Measurements from ENCODE around the gene CRYGN. TPM values are rescaled to one million over a fixed set of nuclear protein-coding genes. Genes with fewer than 3 reads are reported as not detected.

The CRYGN gene
- total and polyA plus RNA-seq, 2 of the 13 experiments (the other 11 are each of a cell fraction or from before 2014, with no cell fraction given) = 0.11 TPM; not detected in 1

DNA sequence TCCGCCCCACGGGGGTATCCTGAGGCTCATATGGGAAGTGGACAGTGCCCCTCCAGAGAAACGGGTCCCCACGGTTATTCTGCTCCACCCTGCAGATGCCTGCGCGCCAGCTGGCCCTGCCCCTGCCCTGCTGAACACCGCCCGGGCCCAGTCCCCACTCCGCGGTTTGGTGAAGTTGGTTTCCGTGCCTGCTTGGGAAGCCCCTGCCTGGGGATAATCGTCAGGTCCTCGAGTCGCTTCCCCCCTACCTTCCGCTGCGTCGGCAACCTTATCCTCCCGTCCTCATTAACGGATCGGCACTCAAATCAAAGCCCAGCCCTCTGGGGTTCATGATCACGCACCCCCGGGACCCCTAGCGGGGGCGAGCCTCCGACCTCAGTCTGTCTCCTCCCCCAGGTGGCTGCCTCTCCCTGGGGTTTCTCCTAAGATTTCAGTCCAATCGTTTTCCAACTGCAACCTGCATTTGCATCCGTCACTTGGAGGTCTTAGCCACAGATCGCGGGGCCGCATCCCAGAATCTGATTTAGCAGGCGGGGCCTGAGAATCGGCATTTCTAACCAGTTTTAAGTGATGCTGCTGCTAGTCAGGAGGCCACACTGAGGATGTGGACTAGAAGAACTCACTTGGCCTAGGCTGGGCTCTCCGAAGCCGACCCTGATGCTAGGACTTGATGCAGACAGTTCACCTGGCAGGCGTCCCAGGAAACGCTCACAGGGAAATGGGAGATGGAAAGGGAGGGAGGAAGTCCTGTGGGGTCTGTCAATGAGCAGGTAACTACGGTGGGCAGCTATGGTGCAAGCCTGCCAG is 57.7 kb downstream of the CRYGN start:
- intact Hi-C loops (cut with micrococcal nuclease; ENCODE audit: unreplicated experiment) (no loop called here), in situ Hi-C loops (cut with HindIII; ENCODE audit: extremely low pct_ligation_motif_present, low pct_unique_long_range_greater_than_20kb) (no loop called here)
- TF ChIP-seq ZBTB21 (CRISPR knock-in tag; IDR thresholded peaks at IDR 0.05) (no peak), ZNF790 (CRISPR knock-in tag; IDR thresholded peaks at IDR 0.05; ENCODE audit: borderline replicate concordance) (no peak), ZFP37 (CRISPR knock-in tag; IDR thresholded peaks at IDR 0.05; ENCODE audit: borderline replicate concordance) (no peak), ZFP41 (CRISPR knock-in tag; IDR thresholded peaks at IDR 0.05; ENCODE audit: borderline replicate concordance) (no peak), MATR3 (CRISPR knock-in tag; IDR thresholded peaks at IDR 0.05) (no peak), CHD2 (IDR thresholded peaks at IDR 0.05; ENCODE audit: low read depth, low read length) (no peak)
- TF ChIP-seq, protein P1, sequence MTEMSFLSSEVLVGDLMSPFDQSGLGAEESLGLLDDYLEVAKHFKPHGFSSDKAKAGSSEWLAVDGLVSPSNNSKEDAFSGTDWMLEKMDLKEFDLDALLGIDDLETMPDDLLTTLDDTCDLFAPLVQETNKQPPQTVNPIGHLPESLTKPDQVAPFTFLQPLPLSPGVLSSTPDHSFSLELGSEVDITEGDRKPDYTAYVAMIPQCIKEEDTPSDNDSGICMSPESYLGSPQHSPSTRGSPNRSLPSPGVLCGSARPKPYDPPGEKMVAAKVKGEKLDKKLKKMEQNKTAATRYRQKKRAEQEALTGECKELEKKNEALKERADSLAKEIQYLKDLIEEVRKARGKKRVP (CRISPR knock-in tag; IDR thresholded peaks at IDR 0.05) = no peak
- TF ChIP-seq, protein P2, sequence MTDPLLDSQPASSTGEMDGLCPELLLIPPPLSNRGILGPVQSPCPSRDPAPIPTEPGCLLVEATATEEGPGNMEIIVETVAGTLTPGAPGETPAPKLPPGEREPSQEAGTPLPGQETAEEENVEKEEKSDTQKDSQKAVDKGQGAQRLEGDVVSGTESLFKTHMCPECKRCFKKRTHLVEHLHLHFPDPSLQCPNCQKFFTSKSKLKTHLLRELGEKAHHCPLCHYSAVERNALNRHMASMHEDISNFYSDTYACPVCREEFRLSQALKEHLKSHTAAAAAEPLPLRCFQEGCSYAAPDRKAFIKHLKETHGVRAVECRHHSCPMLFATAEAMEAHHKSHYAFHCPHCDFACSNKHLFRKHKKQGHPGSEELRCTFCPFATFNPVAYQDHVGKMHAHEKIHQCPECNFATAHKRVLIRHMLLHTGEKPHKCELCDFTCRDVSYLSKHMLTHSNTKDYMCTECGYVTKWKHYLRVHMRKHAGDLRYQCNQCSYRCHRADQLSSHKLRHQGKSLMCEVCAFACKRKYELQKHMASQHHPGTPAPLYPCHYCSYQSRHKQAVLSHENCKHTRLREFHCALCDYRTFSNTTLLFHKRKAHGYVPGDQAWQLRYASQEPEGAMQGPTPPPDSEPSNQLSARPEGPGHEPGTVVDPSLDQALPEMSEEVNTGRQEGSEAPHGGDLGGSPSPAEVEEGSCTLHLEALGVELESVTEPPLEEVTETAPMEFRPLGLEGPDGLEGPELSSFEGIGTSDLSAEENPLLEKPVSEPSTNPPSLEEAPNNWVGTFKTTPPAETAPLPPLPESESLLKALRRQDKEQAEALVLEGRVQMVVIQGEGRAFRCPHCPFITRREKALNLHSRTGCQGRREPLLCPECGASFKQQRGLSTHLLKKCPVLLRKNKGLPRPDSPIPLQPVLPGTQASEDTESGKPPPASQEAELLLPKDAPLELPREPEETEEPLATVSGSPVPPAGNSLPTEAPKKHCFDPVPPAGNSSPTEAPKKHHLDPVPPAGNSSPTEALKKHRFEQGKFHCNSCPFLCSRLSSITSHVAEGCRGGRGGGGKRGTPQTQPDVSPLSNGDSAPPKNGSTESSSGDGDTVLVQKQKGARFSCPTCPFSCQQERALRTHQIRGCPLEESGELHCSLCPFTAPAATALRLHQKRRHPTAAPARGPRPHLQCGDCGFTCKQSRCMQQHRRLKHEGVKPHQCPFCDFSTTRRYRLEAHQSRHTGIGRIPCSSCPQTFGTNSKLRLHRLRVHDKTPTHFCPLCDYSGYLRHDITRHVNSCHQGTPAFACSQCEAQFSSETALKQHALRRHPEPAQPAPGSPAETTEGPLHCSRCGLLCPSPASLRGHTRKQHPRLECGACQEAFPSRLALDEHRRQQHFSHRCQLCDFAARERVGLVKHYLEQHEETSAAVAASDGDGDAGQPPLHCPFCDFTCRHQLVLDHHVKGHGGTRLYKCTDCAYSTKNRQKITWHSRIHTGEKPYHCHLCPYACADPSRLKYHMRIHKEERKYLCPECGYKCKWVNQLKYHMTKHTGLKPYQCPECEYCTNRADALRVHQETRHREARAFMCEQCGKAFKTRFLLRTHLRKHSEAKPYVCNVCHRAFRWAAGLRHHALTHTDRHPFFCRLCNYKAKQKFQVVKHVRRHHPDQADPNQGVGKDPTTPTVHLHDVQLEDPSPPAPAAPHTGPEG (CRISPR knock-in tag; IDR thresholded peaks at IDR 0.05) = no peak
- no peaks in the 10 kb centered on the region; the same call in 1 of the 2 replicates for H4K20me1 ChIP-seq (ENCODE audit: insufficient read depth, low read length)
- DNase-seq (ENCODE audit: low spot score) (no peak), ATAC-seq (no peak), FAIRE-seq (no peak)
- no peak overlapping the region for H3K4me2 ChIP-seq (ENCODE audit: low read depth, low read length)
- no TSS peak for BruUV-seq (replicated peaks)
- CTCF ChIA-PET (ENCODE audit: low intra/inter-chr PET ratio, low total read pairs) = no interaction called here
- H3K27ac ChIP-seq (ENCODE audit: extremely low read length, insufficient read depth, low read length) = no peak overlapping the region
- no peaks in the 10 kb centered on the region for H3K9me3 ChIP-seq (ENCODE audit: low read length)
- H3K36me3 ChIP-seq (replicated peaks in 1 of 2; ENCODE audit: control insufficient read depth in 1 of 2, insufficient read depth in 2 of 2, low read length in 2 of 2) = 0 out of 5 replicates have a peak, but pooled peaks cover 0 to 10% of the 10 kb centered on the region in 2 experiments
- H3K4me3 ChIP-seq (replicated peaks in 1 of 3; ENCODE audit: insufficient read depth in 1 of 3, low read depth in 2 of 3, low read length in 3 of 3) = no peak overlapping the region
- no peak overlapping the region for H3K9ac ChIP-seq (ENCODE audit: insufficient read depth, low read depth, low read length)
- WGBS (ENCODE audit: low lambda C conversion rate) = 47% methylated on average over 34 of the region's 37 CpGs
- POLR2A ChIA-PET = no interaction called here
- no peaks in the 10 kb centered on the region for H3K79me2 ChIP-seq (ENCODE audit: insufficient read depth, low read length)
- no peaks in the 10 kb centered on the region for H3K4me1 ChIP-seq (ENCODE audit: insufficient read depth, low read length)
- H2AFZ ChIP-seq (ENCODE audit: low read length) = no peak overlapping the region
- peaks cover 10 to 55% of the 10 kb centered on the region in 2 experiments for H3K27me3 ChIP-seq (ENCODE audit: control insufficient read depth in 1 of 2, insufficient read depth in 2 of 2, low read length in 2 of 2)
